NCI-H128 (cell line): ENCODE measurements around the gene YBX3.

ENCODE experiments used
- DNase-seq: peaks from one replicate; lab custom pipeline; 2025; ENCODE audit not compliant: unreplicated experiment; lab: John Stamatoyannopoulos, UW

The YBX3 gene

DNA sequence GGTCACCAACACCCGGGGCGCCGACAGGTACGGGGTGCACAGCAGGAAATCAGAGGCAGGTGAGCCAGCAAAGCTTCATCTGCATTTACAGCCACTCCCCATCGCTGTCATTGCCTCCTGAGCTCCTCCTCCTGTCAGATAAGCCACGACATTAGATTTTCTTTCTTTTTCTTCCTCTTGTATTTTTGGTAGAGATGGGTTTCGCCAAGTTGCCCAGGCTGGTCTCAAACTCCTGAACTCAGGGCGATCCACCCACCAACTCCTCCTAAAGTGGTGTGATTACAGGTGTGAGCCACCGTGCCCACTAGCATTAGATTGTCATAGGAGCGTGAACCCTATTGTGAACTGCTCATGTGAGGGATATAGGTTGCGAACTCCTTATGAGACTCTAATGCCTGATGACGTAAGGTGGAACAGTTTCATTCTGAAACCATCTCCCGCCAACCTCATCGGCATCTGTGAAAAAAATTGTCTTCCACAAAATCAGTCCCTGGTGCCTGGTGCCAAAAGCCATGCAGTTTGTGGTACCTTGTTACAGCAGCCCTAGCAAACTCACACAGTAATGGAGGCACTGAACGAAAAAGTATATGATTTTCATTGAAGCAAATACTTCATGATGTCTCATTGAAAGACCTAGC, 50.8 kb downstream of the YBX3 start:
- no peak for DNase-seq

DNA sequence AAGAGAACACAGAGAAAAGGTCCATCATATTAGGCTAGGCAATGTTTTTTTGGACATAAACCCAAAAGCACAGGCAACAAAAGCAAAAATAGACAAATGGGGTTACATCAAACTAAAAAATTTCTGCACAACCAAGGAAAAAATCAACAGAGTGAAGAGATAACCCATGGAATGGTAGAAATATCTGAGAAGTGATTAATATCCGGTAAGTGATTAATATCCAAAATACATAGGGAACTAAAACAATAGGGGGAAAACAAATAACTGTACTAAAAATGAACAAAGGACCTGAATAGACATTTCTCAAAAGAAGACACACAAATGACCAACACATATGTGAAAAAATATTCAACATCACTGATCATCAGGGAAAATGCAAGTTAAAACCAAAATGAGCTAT, 53.6 kb downstream of the YBX3 start:
- DNase-seq, result no peak

DNA sequence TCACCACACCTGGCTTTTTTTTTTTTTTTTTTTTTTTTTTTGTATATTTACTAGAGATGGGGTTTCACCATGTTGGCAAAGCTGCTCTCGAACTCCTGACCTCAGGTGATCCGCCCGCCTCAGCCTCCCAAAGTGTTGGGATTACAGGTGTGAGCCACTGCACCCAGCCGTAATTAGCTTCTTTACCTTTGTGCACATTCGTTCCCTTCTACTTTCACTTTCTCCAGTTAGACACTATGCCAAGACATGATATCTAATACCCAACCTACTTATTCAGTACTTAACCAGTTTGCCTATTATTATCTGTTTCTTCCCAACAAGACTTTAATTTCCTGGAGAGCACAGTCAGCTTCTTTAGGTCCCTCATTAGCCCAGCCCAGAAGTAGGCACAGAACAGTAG, 54.6 kb downstream of the YBX3 start:
- DNase-seq, result no peak

- DNase-seq, result no peak
Observed at GRCh38 chr12:10667581-10667980, 55.5 kb downstream of the YBX3 start.

DNA sequence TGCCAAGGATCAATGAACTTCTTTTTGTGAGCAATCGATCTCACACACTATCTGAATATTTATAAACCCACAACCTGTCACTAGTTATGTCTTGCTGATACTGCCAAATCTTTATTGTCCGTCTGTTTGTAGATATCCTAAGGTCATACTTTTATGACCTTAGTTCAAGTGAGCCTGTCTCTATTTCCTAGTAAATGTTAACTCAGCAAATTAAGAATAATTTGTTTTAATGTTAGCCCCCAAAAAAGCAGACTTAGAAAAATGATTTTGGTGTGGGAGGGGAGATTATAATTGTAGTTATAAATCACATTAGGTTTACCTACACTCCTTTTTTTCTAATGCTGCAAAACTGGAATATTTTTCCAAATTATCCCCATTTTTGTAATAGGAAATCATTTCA, 58.6 kb downstream of the YBX3 start:
- DNase-seq, result no peak

- no peak for DNase-seq
Observed at GRCh38 chr12:10663869-10664268, 59.3 kb downstream of the YBX3 start.

GRCh38 chr12:10661338-10661737, 61.8 kb downstream of the YBX3 start:
- DNase-seq, result no peak

GRCh38 chr12:10654003-10654402, 69.1 kb downstream of the YBX3 start:
- DNase-seq, result no peak

GRCh38 chr12:10652192-10652591, 70.9 kb downstream of the YBX3 start:
- DNase-seq, result no peak
